OCI-LY7 (cell line): ENCODE measurements around the gene HS3ST1. TPM values are rescaled to one million over a fixed set of nuclear protein-coding genes. Genes with fewer than 3 reads are reported as not detected.
A peak's percentile ranks its signal among the peaks of the same experiment; 100 is the strongest.

Experiments used
- BruUV-seq: library from RNA; stranded (reverse); fragments of 400-500 nt; replicated peaks from 2 replicates; lab custom pipeline; 2021; lab: Mats Ljungman, UMichigan
- CTCF ChIA-PET: fragments of 300-600 bp; sonication (Branson Sonifier 250); formaldehyde crosslinking; loops from one replicate; lab custom pipeline; 2022; ENCODE audit warnings: antibody characterized with exemption; ENCODE audit not compliant: unreplicated experiment; lab: Charles Lee
- POLR2A ChIA-PET: fragments of 300-600 bp; sonication (Branson Sonifier 250); formaldehyde crosslinking; loops from one replicate; lab custom pipeline; 2022; ENCODE audit warnings: antibody characterized with exemption; lab: Charles Lee
- DNase-seq: peaks from one replicate; pipeline ENCODE4 v3.0.0-alpha.2; 2015; ENCODE audit warnings: low spot score
- H2AFZ ChIP-seq: fragments of 200-600 bp; sonication (generic), shearing (Covaris generic); 2 replicates; pipeline ENCODE4 v1.6.1; 2014; ENCODE audit warnings: mild to moderate bottlenecking, antibody characterized with exemption, low read length, moderate library complexity
- H3K27ac ChIP-seq: fragments of 200-600 bp; sonication (generic); 2 replicates; pipeline ENCODE4 v1.5.1; 2014; ENCODE audit warnings: mixed run types, low read depth, mild to moderate bottlenecking, moderate library complexity, low read length, inconsistent platforms; ENCODE audit not compliant: poor library complexity, severe bottlenecking
- H3K36me3 ChIP-seq: fragments of 200-600 bp; sonication (generic); 2 replicates; pipeline ENCODE4 v1.6.1; 2014; ENCODE audit warnings: mild to moderate bottlenecking, antibody characterized with exemption, low read length, moderate library complexity, mixed read lengths; ENCODE audit not compliant: insufficient read depth
- H3K4me1 ChIP-seq: fragments of 200-600 bp; sonication (generic); 2 replicates; pipeline ENCODE4 v1.5.1; 2014; ENCODE audit warnings: mild to moderate bottlenecking, low read length; ENCODE audit not compliant: insufficient read depth, poor library complexity, severe bottlenecking
- H3K4me2 ChIP-seq: fragments of 200-600 bp; sonication (generic); 2 replicates; pipeline ENCODE4 v1.6.1; 2014; ENCODE audit warnings: mild to moderate bottlenecking, low read length
- H3K4me3 ChIP-seq: fragments of 200-600 bp; sonication (generic); 2 replicates; pipeline ENCODE4 v1.5.1; 2014; ENCODE audit warnings: mild to moderate bottlenecking, low read depth, low read length; ENCODE audit not compliant: poor library complexity, severe bottlenecking
- H3K79me2 ChIP-seq: fragments of 200-600 bp; sonication (generic); 2 replicates; pipeline ENCODE4 v1.6.1; 2016; ENCODE audit warnings: low read depth, mild to moderate bottlenecking, low read length, moderate library complexity, mixed read lengths; ENCODE audit not compliant: insufficient read depth
- H3K9me2 ChIP-seq: fragments of 200-600 bp; sonication (generic); 2 replicates; pipeline ENCODE4 v1.6.1; 2016; ENCODE audit warnings: mild to moderate bottlenecking, low read length, mixed read lengths; ENCODE audit not compliant: insufficient read depth
- H3K9me3 ChIP-seq: fragments of 200-600 bp; sonication (generic); 2 replicates; pipeline ENCODE4 v1.6.1; 2014; ENCODE audit warnings: mild to moderate bottlenecking, mixed run types, low read length, mixed read lengths
- H4K20me1 ChIP-seq: fragments of 200-600 bp; sonication (generic); 2 replicates; pipeline ENCODE4 v1.6.1; 2014; ENCODE audit warnings: mild to moderate bottlenecking, antibody characterized with exemption, low read length, moderate library complexity, mixed read lengths; ENCODE audit not compliant: insufficient read depth
- EZH2phosphoT487 ChIP-seq: fragments of 200-600 bp; sonication (generic); IDR thresholded peaks from 2 replicates; pipeline ENCODE4 v1.6.1; 2018; ENCODE audit warnings: low read depth, borderline replicate concordance, mild to moderate bottlenecking, mixed run types, antibody characterized with exemption, low read length, moderate library complexity, mixed read lengths
- intact Hi-C: fragments of 100-400 bp; cut with micrococcal nuclease; formaldehyde crosslinking; loops from one replicate; pipeline ENCODE4 v1.10.0; 2022; ENCODE audit not compliant: unreplicated experiment
- total RNA-seq, 2 experiments: library from RNA; depleted of rRNA in 1 of 2; stranded (reverse); fragments of >200 nt in 1 of 2; shearing (Covaris generic) in 1 of 2; gene quantifications; 2 replicates each; pipeline ENCODE4 v1.2.3, GENCODE V29; 2014 to 2022
- TF ChIP-seq, protein P1 (sequence below): fragments of 200-600 bp; sonication (generic); conservative IDR thresholded peaks from 2 replicates; pipeline ENCODE4 v1.5.1; 2014; ENCODE audit warnings: mild to moderate bottlenecking, antibody characterized with exemption, low read length, moderate library complexity, mixed read lengths

The HS3ST1 gene
- total RNA-seq, 2 experiments from 2014 or later = not detected

DNA sequence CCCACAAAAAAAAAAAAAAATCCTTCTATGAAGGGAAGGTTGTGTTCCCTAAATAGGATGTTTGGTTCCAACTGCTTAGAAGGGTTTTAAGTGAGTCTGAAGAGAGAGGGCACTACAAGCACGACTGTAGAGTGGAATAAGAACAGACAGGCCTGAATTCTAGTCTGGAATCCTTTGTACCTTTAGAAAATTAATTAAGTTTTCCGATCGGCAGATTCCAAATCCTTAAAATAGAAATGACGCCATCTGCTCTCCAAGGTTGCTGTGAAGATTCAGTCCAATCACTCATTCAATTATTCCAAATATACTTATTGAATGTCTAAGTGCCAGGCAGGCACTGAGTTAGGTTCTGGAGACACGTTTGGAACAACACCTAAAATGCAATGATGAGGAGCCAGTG is 3.8 kb downstream of the HS3ST1 start:
- Histone ChIP-seq H3K36me3 (no peaks in the 10 kb centered on the region), H2AFZ (no peak overlapping the region), H3K9me2 (no peaks in the 10 kb centered on the region), H4K20me1 (no peaks in the 10 kb centered on the region), H3K9me3 (no peaks in the 10 kb centered on the region), H3K27ac (no peak overlapping the region), H3K4me3 (no peak overlapping the region), H3K79me2 (no peaks in the 10 kb centered on the region), H3K4me1 (no peaks in the 10 kb centered on the region), H3K4me2 (no peak overlapping the region)
- ChIA-PET POLR2A (no interaction called here), CTCF (no interaction called here)
- DNase-seq = no peak
- intact Hi-C loops = loop anchor here (2.0 to 10.0 kb wide), 2 partner anchors 840 to 870 kb away; no protein-coding TSS in a partner anchor
- no TSS peak for BruUV-seq
- TF ChIP-seq EZH2phosphoT487 = no peak
- TF ChIP-seq, protein P1, sequence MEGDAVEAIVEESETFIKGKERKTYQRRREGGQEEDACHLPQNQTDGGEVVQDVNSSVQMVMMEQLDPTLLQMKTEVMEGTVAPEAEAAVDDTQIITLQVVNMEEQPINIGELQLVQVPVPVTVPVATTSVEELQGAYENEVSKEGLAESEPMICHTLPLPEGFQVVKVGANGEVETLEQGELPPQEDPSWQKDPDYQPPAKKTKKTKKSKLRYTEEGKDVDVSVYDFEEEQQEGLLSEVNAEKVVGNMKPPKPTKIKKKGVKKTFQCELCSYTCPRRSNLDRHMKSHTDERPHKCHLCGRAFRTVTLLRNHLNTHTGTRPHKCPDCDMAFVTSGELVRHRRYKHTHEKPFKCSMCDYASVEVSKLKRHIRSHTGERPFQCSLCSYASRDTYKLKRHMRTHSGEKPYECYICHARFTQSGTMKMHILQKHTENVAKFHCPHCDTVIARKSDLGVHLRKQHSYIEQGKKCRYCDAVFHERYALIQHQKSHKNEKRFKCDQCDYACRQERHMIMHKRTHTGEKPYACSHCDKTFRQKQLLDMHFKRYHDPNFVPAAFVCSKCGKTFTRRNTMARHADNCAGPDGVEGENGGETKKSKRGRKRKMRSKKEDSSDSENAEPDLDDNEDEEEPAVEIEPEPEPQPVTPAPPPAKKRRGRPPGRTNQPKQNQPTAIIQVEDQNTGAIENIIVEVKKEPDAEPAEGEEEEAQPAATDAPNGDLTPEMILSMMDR = no peak

DNA sequence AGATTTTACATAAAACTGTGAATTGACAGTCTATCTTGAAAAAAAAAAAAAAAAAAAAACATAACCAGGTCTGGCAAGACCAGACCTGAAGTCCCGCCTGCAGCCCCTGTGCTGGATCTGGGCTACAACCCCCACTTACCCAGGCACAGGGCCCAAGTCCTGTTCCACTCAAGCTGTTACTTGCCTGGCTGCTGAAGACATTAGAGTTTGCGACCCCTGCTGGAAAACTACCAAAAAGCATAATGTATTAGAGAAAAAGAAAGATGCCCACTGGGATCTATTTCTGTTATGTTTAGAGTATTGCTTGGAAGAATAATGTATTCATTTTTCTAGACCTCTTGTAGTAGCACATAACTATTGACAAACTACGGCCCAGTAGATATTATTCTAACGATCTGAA is 4.7 kb downstream of the HS3ST1 start:
- H3K9me2 ChIP-seq = no peaks in the 10 kb centered on the region
- H3K79me2 ChIP-seq = no peaks in the 10 kb centered on the region
- ChIA-PET POLR2A (no interaction called here), CTCF (no interaction called here)
- H4K20me1 ChIP-seq = no peaks in the 10 kb centered on the region
- no TSS peak for BruUV-seq
- peak; percentile 45 for DNase-seq
- no peaks in the 10 kb centered on the region for H3K4me1 ChIP-seq
- H3K36me3 ChIP-seq = no peaks in the 10 kb centered on the region
- no peaks in the 10 kb centered on the region for H3K9me3 ChIP-seq
- H2AFZ ChIP-seq = no peak overlapping the region
- no peak overlapping the region for H3K4me3 ChIP-seq
- no peak for TF ChIP-seq EZH2phosphoT487
- TF ChIP-seq, protein P1 = peak; percentile 77
- no peak overlapping the region for H3K27ac ChIP-seq
- intact Hi-C loops = loop anchor here (2.0 to 10.0 kb wide), 2 partner anchors 839 to 869 kb away; no protein-coding TSS in a partner anchor
- H3K4me2 ChIP-seq = no peak overlapping the region

DNA sequence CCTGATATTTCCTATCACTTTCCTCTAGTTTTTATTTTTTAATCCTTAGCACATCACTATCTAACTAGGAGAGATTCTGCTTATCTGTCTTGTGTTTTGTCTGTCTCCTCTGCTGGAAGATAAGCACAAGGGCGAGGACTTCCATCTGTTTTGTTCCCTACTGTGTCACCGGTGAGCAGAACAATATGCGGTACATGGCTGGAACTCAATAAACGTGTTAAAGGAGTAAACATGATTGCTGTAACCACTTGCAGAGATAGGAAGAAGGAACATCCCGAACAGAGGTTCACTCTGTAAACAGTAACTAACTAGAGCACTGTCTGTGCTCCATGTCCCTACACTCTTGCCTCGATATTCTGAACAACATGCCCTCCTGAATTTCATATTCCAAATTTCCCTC is 5.2 kb downstream of the HS3ST1 start:
- Histone ChIP-seq H3K79me2 (no peaks in the 10 kb centered on the region), H3K4me3 (no peak overlapping the region), H3K27ac (no peak overlapping the region)

More for the DNA sequence above, 5.2 kb downstream of the HS3ST1 start:
- BruUV-seq = no TSS peak
- no peak overlapping the region for H3K4me2 ChIP-seq
- H2AFZ ChIP-seq = no peak overlapping the region
- H3K9me2 ChIP-seq = no peaks in the 10 kb centered on the region
- DNase-seq = no peak
- H3K4me1 ChIP-seq = no peaks in the 10 kb centered on the region
- CTCF ChIA-PET = no interaction called here
- H3K36me3 ChIP-seq = no peaks in the 10 kb centered on the region
- intact Hi-C loops = loop anchor here (10.0 kb wide), 1 partner anchor 839 kb away; no protein-coding TSS in a partner anchor
- H4K20me1 ChIP-seq = no peaks in the 10 kb centered on the region
- TF ChIP-seq EZH2phosphoT487 = no peak
- TF ChIP-seq, protein P1 = no peak
- no peaks in the 10 kb centered on the region for H3K9me3 ChIP-seq
- POLR2A ChIA-PET = no interaction called here
